ENCODE measurements around the gene LSM12.

DNA sequence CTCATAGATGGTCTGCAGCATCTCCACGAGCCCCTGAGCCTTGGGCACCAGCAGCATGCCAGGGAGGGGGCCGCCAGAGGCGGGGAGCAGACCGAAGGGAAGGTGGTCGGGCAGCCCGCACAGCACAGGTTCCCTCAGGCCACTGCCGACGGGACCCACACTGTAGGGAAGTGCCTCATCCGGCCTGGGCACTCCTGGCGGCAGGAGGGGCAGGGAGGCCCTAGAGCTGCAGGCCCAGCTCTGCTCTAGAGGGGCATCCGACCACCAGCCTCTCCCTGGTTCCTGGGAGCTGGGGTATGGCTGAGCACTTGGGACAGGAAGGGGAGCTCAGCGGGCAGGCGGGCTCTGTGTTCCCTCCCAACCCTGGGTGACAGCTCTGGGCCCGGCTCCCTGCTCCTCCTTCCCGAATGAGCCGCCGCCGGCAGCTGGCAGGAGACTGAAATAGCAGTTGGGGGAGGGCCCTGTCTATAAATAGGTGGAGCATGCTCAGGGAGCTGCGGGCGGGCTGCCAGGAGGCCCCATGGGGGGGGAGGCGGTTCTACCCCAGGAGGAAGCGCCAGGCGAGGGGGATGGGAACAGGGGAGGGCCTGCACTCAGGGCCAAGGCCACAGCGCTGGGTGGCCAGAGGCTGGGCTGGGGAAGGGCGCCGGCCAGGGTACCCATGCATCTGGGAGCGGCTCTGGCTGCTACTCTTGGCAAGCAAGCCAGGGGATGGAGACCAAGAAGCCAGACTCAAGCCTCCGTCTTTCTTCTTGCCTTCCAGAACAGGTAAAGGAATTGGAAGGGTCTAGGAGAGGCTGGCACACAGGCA lies 44.6 kb upstream of the LSM12 start:
- TF ChIP-seq POLR2A (IDR thresholded peaks at IDR 0.05), result peak in 1 of 2 donors; percentile 89
- TF ChIP-seq, protein P1, sequence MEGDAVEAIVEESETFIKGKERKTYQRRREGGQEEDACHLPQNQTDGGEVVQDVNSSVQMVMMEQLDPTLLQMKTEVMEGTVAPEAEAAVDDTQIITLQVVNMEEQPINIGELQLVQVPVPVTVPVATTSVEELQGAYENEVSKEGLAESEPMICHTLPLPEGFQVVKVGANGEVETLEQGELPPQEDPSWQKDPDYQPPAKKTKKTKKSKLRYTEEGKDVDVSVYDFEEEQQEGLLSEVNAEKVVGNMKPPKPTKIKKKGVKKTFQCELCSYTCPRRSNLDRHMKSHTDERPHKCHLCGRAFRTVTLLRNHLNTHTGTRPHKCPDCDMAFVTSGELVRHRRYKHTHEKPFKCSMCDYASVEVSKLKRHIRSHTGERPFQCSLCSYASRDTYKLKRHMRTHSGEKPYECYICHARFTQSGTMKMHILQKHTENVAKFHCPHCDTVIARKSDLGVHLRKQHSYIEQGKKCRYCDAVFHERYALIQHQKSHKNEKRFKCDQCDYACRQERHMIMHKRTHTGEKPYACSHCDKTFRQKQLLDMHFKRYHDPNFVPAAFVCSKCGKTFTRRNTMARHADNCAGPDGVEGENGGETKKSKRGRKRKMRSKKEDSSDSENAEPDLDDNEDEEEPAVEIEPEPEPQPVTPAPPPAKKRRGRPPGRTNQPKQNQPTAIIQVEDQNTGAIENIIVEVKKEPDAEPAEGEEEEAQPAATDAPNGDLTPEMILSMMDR (IDR thresholded peaks at IDR 0.05), result peak in 2 of 6 experiments; percentile 8 to 9

All from thyroid gland (tissue), 4 donors.